Gastroesophageal sphincter (tissue), 3 donors: Measurements from ENCODE around the gene ALPG.

Experiments
- EP300 ChIP-seq: sonication (generic); formaldehyde crosslinking; IDR thresholded peaks from one replicate; pipeline ENCODE4 v1.6.1; 2017; ENCODE audit warnings: antibody characterized with exemption, mild to moderate bottlenecking
- POLR2A ChIP-seq, 2 donors: fragments of 450-650 bp; IDR thresholded peaks; one replicate each; pipeline ENCODE4 v1.6.1; 2017; ENCODE audit warnings: antibody characterized with exemption in 2 of 2, mild to moderate bottlenecking in 2 of 2, moderate library complexity in 1 of 2
- TF ChIP-seq, protein P1 (sequence below), 4 experiments: fragments of 200-600 bp in 2 of 4; fragments of 450-650 bp in 2 of 4; sonication (generic) in 1 of 4; IDR thresholded peaks; one replicate each; pipeline ENCODE4 v1.5.1; 2017 to 2019; ENCODE audit warnings: antibody characterized with exemption in 4 of 4, mild to moderate bottlenecking in 2 of 4, moderate library complexity in 2 of 4

DNA sequence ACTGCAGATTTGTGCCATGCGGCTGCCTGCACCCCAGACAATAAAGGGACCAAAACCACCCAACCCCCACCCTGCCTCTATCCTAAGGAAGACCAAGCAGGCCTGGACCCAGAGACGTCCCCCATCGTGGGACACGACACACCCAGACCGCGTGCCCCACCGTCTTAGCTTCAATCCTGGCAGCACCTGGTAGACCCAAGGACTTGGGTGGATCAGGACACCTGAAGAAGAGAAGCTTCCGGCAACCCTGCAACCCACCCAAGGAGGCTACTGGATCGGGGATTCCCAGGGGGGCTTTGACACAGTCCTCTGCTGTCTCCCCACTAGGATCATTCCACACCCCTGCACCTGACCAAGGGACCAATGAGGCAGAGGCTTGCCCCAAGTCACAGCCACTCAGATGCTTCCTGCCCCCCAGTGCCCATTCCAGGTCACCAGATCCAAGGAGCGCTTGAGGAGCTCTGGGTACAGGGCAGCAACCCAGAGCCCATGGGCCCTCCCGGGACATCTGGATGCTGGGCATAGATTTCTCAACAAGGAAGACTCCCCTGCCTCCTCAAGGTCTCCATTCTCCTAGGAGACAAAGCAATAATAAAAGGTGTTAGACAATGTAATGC is 52.9 kb downstream of the ALPG start:
- TF ChIP-seq, protein P1, sequence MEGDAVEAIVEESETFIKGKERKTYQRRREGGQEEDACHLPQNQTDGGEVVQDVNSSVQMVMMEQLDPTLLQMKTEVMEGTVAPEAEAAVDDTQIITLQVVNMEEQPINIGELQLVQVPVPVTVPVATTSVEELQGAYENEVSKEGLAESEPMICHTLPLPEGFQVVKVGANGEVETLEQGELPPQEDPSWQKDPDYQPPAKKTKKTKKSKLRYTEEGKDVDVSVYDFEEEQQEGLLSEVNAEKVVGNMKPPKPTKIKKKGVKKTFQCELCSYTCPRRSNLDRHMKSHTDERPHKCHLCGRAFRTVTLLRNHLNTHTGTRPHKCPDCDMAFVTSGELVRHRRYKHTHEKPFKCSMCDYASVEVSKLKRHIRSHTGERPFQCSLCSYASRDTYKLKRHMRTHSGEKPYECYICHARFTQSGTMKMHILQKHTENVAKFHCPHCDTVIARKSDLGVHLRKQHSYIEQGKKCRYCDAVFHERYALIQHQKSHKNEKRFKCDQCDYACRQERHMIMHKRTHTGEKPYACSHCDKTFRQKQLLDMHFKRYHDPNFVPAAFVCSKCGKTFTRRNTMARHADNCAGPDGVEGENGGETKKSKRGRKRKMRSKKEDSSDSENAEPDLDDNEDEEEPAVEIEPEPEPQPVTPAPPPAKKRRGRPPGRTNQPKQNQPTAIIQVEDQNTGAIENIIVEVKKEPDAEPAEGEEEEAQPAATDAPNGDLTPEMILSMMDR (IDR thresholded peaks at IDR 0.05), result no peak
- TF ChIP-seq EP300 (no peak), POLR2A (IDR thresholded peaks at IDR 0.05) (no peak)
